Hair follicular keratinocyte (primary cell): ENCODE measurements around the gene MYO6. TPM values are rescaled to one million over a fixed set of nuclear protein-coding genes. Genes with fewer than 3 reads are reported as not detected.

Source experiments
- total RNA-seq: library from RNA; depleted of rRNA; stranded (reverse); fragments of >200 nt; gene quantifications from 2 replicates; pipeline ENCODE4 v1.2.3, GENCODE V29; 2015

Gene MYO6
- total RNA-seq, result 9.4 and 17.1 TPM in 2 replicates

GRCh38 chr6:75748743-75749538 is at the start of gene MYO6:
TSS of gene MYO6 (plus strand) at chr6:75749239. CDS start at chr6:75817548, 68,309 bp downstream.

Other genes with a start within 250 kb of the MYO6 start
- 34.9 and 41.9 TPM in 2 replicates for gene SENP6, start 147.4 kb upstream of the MYO6 start, total RNA-seq